GM21825 (cell line): ENCODE measurements around the gene OR2H1.

Experiments used
- ATAC-seq: cut with Tn5 transposase; IDR thresholded peaks from one replicate; pipeline ENCODE4 v1.9.1; 2021; ENCODE audit warnings: mild to moderate bottlenecking, moderate library complexity; ENCODE audit not compliant: unreplicated experiment

Gene OR2H1

GRCh38 chr6:29483186-29483585 is 26.2 kb downstream of the OR2H1 start:
- ATAC-seq = no peak

- ATAC-seq = no peak
Observed at GRCh38 chr6:29483735-29484134, 26.8 kb downstream of the OR2H1 start.

- ATAC-seq = no peak
Observed at GRCh38 chr6:29486577-29486976, 29.6 kb downstream of the OR2H1 start.

- no peak for ATAC-seq
Observed at GRCh38 chr6:29487131-29487530, 30.2 kb downstream of the OR2H1 start.

- ATAC-seq = no peak
Observed at GRCh38 chr6:29487660-29488059, 30.7 kb downstream of the OR2H1 start, which contains the start of gene MAS1L. Gene MAS1L (minus strand): TSS chr6:29487956. CDS start chr6:29487902, 54 bp downstream.

- ATAC-seq = no peak
Observed at GRCh38 chr6:29488874-29489273, 31.9 kb downstream of the OR2H1 start.

GRCh38 chr6:29489286-29489685 is 32.3 kb downstream of the OR2H1 start:
- ATAC-seq = no peak

- no peak for ATAC-seq
Observed at GRCh38 chr6:29490055-29490454, 33.1 kb downstream of the OR2H1 start.

- no peak for ATAC-seq
Observed at GRCh38 chr6:29490552-29490951, 33.6 kb downstream of the OR2H1 start.

GRCh38 chr6:29491574-29491973 is 34.6 kb downstream of the OR2H1 start:
- ATAC-seq = no peak

- ATAC-seq = no peak
Observed at GRCh38 chr6:29493261-29493660, 36.3 kb downstream of the OR2H1 start.

GRCh38 chr6:29494131-29494530 is 37.2 kb downstream of the OR2H1 start:
- no peak for ATAC-seq

GRCh38 chr6:29495571-29495970 is 38.6 kb downstream of the OR2H1 start:
- ATAC-seq = no peak

GRCh38 chr6:29496961-29497360 is 40.0 kb downstream of the OR2H1 start:
- no peak for ATAC-seq

GRCh38 chr6:29499704-29500103 is 42.7 kb downstream of the OR2H1 start:
- ATAC-seq = no peak

GRCh38 chr6:29500594-29500993 is 43.6 kb downstream of the OR2H1 start:
- no peak for ATAC-seq

GRCh38 chr6:29501106-29501505 is 44.2 kb downstream of the OR2H1 start:
- no peak for ATAC-seq

GRCh38 chr6:29502181-29502580 is 45.2 kb downstream of the OR2H1 start:
- no peak for ATAC-seq

GRCh38 chr6:29502597-29502996 is 45.6 kb downstream of the OR2H1 start:
- no peak for ATAC-seq

GRCh38 chr6:29504961-29505360 is 48.0 kb downstream of the OR2H1 start:
- ATAC-seq = no peak

GRCh38 chr6:29505808-29506207 is 48.9 kb downstream of the OR2H1 start:
- ATAC-seq = no peak

GRCh38 chr6:29506446-29507067 is 49.6 kb downstream of the OR2H1 start:
- no peak for ATAC-seq

- ATAC-seq = no peak
Observed at GRCh38 chr6:29507319-29507718, 50.4 kb downstream of the OR2H1 start.
